ENCODE results near the gene SMTNL2.
"Not testable (repeated sequence)": the region's sequence is repeated elsewhere in the genome, so short reads cannot be mapped to it uniquely, and the experiment has no call there.

SMTNL2 gene

DNA sequence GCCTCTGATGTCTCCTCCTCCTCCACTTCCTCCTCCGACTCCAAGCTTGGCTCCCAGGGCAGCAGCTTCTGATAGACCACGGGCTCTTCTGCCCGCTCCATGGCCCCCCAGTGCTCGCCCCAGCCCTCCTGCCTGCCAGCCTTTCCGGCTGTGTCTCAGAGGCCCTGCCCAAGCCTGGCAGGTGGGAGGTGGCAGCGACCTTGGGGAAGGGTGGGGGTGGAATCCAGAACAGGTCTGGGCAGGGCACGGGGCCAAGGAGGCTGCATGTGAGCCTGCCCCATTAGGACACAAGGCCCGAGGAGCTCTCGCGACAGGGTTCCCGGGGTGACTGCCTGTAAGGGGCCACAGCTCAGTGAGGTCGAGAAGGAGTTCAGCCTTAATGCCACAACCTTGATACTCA is 23.9 kb upstream of the SMTNL2 start, which contains the start of gene GGT6:
GGT6 (minus strand) TSS at position 157 of the 400 bp plus-strand sequence; CDS start at position 101, 56 bp downstream.
- DNase-seq (ENCODE audit: low read depth in 2 of 2): no peak

DNA sequence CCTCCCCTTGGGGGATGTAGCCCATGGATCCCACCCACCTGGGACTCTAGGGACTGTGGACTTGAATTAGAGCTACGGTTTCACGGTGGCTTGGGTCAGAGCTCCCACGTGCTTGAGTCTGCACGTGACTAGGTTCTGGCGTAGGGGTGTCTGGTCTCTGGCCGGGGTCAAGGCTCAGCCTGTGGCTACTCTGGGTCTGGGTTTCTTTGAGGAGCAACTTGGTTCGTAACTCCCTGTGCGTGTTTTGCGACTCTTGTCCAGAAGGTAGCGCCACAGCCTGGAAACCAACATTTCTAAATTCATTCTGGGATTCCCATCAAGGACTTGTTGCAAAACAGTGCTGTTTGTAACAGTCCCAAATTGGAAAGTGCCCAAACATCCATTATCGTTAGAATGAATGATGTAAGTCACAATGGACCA is 23.5 kb upstream of the SMTNL2 start:
- no peak for DNase-seq (ENCODE audit: low read depth in 2 of 2)

DNA sequence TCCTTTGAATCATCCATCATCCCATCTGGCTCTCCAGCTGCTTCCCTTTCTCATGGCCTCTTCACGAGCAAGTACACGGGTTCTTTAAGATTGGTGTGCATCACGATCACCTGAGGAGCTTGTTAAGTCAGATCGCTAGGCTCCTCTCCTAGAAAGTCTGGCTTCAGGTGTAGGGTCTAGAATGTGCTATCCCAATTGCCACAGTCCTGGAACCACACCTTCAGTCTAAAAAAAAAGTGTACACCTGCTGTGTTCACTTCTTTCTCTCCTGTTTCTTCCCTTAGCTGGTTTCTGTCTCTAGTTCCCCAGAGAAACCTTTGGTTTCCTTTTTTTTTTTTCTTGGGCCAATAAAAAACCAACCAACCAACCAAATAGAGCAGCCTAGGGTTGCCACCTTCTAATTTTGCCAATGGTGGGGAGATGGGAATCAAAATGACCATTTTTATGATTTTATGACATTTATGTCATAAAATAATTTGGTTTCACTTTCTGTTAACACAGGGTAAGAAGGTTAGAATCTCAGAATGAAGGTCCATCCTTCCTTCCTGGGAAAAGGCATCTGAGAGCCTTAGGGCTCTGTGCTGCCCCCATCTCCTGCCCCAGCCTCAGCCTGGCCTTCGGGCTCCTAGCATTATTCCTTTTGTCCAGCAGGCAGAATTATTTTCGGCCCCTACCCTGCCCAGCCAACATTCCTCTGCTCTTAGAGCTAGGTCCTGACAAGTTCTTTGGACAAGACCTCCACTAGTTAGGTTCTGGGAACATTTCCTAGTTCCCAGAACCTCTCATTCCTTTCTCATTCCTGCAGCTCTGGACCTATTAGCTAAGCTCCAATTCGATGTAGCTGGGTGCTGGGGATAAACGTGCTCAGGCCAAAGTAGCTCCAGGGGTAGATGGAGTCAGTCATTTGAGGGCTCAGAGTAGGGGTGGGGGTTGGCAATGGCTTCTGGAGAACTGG is 22.0 kb upstream of the SMTNL2 start:
- DNase-seq (ENCODE audit: low read depth in 2 of 2): no peak

DNA sequence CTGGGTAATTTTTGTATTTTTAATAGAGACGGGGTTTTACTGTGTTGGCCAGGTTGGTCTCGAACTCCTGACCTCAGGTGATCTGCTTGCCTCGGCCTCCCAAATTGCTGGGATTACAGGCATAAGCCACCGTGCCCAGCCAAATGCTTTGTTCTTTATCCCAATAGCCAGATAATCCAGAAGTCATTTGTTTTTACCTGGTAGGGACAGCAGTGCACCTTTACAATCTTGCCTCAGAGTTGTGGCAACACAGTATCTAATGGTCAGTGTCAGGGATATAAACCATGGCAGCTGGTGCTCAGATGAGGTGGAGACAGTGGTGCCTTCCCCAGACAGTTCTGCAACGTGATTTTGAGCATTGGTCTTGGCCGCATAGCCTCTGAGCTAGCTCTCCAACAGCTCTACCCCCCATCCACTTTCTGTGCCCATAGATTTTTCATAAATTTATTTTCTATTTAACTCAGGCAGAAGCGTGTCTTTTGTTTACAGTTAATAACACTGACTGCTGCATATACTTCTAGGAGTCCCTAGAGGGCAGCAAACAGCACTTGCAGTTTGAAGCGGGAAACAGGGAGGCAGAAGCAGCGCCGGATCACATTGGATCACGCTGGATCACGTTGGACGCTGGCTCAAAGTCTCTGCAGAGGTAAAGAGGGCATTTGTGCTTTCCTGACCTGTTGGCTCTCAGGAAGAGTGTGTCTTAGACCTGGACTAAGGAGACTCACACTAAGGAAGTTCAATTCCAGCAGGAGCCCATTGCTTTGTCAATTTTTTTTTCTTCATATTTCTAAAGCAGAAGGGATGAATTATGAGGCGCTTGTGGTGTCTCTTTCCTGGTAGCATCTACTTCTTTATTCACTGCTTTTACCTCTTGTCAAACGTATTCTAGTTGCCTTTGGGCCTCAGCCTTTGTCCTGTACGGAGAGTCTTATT is 18.9 kb upstream of the SMTNL2 start:
- DNase-seq (ENCODE audit: low read depth in 2 of 2): peak in 1 of 2 donors; percentile 20

DNA sequence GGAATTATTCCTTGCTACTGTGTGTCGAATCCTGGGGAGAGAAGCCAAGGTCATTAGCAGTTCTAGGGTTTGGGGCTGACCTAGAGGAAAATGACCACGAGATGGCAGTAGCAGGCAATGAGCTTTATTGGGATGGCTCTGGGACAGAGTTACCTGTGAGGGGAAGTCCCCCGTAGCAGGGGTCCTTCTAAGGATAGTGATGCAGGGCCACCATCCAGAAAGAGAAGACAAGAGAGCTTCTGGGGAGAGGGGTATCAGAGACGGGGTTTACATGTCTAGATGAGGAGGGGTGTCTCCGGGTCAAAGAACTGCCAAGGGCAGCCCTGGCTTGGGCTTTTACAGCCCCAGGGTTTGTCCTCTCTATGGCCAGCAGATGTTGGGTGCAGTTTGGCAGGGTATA is 17.5 kb upstream of the SMTNL2 start:
- DNase-seq (ENCODE audit: low read depth in 2 of 2): peak in 1 of 2 donors; percentile 35

DNA sequence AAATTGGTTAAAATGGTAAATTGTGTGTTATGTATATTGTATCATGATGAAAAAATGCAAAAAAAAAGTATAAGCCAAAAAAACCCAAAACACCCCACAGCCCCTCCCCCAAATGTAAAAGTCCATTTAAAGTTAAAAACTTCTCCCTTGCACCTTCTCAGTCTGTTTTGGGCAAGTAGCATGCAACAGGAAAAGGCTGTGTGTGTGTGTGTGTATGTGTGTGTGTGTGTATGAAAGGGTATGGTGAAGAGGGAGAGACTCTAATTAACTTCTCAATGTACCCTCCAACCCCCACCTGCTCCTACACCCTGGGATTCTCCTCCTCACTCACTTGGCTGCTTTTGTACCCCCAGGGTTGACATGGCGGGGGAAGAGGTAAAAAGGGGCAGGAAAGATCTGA is 14.7 kb upstream of the SMTNL2 start:
- DNase-seq (ENCODE audit: low read depth in 2 of 2): no peak

DNA sequence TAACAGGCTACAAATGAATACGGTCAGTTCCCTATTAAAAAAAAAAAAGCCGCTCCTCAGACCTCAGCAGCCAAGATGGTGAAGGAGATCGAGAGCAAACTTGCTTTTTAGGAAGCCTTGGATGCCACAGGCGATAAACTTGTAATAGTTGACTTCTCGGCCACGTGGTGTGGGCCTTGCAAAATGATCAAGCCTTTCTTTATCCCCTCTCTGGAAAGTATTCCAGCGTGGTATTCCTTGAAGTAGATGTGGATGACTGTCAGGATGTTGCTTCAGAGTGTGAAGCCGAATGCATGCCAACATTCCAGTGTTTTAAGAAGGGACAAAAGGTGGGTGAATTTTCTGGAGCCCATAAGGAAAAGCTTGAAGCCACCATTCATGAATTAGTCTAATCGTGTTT is 12.2 kb upstream of the SMTNL2 start:
- no peak for DNase-seq (ENCODE audit: low read depth in 2 of 2)

DNA sequence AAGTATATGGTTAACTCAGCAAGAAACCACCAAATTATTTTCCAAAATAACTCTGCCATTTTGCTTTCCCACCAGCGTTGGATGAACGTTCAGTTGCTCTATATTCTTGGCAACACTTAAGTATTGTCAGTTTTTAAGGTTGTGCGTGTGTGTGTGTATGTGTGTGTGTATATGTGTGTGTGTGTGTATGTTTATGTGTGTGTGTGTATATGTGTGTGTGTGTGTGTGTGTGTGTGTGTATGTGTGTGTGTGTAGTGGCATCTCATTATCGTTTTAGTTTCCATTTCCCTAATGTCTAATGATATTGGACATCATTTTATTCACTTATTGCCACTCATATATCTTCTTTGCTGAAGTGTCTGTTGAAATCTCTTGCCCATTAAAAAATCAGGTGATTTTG is 11.2 kb upstream of the SMTNL2 start:
- no peak for DNase-seq (ENCODE audit: low read depth in 2 of 2)

DNA sequence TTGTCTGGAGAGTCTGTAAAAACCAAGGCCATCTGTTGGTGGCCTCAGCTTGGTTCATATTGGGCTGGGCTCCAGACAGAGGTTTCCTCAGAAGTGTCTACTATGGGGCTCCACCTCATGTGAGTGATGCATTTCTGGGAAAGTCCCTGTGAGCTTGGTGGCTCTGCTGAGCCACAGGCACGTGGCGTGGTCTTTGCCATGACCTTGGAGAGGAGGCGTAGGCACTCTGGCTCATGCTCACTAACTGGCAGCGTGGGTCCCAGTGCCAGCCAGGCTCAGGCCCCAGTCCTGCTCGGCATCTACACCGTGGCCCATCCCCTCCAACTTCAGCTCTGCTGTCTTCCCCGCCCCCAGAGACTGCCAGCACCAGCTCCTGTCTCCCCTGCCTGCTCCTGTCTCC is 10.7 kb upstream of the SMTNL2 start:
- peak; percentile 37 to 51 for DNase-seq (ENCODE audit: low read depth in 2 of 2)

DNA sequence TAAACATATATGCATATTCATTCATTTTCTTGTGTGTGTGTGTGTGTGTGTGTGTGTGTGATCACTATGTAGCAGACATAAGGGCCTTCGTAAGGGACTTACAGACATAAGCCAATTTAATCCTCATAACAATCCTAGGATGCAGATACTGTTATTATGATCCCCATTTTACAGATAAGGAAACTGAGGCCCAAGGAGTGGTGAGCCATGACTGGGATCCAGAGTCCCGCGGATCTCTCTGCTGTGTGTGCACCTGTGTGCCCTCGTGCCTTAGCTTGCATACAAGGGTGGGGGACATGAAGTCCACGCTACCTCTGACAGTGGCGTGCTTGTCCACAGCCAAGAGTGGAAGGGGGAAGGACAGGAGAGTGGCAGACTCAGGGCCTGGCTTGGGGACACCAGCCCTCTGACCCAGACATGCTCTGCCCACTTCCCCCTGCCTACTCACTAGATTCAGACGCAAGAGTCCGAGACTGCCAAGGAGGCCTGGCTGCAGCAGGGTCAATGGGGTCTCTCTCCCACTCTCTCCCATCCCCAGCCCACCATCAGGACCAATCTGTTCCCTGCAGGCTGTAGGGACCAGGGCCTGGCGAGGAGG is 9.8 kb upstream of the SMTNL2 start:
- no peak for DNase-seq (ENCODE audit: low read depth in 2 of 2)

DNA sequence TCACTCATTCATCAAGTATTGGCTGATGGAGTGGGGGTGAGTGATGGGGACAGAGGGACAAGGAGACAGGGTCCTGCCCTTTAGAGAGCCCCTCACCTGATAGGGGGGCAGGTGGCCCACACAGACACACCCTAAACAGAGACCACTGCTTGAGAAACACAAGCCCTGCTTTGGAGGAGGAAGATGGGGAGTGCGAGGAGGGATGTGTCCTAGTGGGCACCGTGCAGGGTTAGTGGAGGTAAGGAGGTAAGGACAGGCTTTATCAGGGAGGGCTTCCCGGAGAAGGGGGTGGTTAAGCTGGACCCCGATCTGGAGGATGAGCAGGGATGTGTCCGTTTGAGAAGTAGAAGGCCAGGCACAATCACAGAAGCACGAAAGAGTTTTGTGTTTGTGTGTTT is 8.2 kb upstream of the SMTNL2 start:
- DNase-seq (ENCODE audit: low read depth in 2 of 2): no peak

DNA sequence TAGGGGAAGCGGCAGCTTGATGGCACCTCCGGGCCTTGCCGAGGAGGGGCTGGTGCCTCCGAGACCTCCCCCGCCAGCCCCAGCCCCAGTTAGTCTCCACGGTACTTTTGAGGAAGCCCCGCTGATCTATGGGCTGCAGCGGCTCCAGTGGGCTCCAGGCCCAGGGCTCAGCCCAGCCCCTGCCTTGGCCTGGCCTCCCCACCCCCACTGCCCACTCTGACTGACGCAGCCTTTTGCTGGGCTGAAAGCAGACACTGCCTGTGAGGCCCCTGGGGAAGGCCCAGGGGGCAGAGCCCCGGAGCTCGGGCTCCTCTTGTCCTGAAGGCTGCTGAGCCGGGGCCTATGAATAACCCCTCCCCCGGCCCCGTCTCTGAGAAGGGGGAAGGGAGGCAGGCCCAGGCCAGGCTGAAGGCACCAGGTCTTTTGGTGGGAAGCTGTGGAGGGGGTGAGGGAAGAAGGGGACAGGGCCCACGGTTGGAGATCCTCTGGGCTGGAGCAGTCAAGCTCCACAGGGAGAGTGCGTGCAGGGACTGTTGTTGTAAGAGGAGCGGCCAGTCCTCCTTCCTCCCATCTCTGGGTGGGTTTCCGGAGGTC is 7.5 kb upstream of the SMTNL2 start:
- DNase-seq (ENCODE audit: low read depth in 2 of 2): no peak

DNA sequence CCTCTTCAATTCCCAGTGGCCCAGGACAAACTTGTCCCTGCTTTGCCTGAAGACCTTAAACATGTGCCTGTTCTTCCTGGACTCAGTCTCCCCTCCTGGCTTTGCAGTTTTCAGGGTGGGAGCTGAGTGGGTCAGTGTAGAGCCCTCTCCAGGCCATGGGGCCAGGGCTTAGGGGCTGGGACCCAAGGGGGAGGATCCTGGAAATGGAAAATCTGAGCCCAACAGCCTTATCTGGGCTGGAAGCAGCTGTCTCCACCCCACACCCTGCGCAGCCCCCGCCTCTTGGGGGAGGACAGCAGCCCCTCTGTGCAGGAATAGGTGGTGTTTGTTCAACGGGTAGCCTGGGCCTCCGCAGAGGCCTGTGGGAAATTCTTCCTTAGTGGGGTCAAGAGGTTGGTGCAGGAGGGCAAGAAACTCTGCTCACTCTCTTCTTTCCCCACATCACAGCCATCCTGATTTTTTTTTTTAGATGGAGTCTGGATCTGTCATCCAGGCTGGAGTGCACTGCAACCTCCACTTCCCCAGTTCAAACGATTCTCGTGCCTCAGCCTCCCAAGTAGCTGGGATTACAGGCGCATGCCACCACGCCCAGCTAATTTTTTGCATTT is 6.8 kb upstream of the SMTNL2 start:
- no peak for DNase-seq (ENCODE audit: low read depth in 2 of 2)

DNA sequence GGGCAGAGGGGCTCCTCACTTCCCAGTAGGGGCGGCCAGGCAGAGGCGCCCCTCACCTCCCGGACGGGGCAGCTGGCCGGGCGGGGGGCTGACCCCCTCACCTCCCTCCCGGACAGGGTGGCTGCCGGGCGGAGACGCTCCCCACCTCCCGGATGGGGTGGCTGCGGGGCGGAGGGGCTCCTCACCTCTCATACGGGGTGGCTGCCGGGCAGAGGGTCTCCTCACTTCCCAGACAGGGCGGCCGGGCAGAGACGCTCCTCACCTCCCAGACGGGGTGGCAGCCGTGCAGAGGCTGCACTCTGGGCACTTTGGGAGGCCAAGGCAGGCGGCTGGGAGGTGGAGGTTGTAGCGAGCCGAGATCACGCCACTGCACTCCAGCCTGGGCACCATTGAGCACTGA is 6.0 kb upstream of the SMTNL2 start:
- not testable (repeated sequence) for DNase-seq (ENCODE audit: low read depth in 2 of 2)

DNA sequence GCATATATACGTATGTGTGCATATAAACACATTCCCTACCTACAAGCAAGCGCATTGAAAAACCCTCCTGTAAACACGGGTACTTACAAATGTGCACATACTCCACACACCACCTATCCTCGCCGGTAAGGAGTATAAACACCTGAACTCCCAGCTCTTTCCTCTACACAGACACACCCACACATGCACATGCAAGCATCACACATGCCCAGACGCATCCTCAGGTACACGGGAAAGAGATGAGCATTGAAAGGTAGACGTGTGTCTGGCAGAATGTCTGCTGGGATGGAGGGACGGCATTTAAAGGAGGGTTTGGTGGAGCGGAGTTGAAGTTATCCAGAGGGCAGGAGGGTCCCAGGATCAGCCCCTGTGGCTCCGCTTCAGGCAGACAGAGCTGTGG is 4.7 kb upstream of the SMTNL2 start:
- no peak for DNase-seq (ENCODE audit: low read depth in 2 of 2)

DNA sequence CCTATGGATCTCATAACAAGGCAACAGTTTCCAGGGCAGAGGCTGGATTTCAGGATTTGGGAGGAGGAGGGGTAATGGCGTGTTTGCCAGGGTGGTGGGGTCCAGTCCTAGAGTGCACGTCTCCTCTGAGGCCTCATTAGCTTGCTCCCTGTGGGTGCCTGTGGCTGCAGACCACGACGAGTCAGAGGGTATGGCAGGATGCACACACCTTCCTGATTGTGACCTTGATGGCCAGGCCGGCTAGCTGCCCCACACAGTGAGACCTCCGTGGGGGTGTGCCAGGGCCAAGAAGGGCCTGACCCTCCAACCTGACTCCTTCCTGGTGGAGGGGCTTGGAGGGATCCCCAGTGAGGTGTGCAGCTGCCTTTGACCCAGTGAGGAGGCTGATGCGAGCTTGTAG is 4.0 kb upstream of the SMTNL2 start:
- no peak for DNase-seq (ENCODE audit: low read depth in 2 of 2)

DNA sequence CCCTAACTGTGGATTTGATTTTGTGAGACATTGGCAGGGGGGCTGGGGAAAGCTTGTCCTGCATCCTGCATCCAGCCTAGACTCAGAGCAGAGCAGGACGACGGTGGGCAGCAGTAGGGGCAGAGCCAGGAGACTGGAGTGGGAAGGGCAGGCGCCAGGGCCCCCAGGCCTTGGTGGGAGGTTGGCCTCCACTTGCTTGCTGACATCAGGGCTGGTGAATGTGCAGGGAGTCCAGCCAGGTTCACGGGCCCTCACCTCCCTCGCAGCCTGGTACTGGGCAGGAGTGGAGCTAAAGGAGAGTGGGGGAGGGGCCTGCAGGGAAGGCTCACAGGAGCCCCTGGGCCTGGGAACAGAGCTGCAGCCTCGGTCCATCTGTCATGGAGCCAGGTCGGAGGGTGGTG is 2.2 kb upstream of the SMTNL2 start:
- DNase-seq (ENCODE audit: low read depth in 2 of 2): no peak

DNA sequence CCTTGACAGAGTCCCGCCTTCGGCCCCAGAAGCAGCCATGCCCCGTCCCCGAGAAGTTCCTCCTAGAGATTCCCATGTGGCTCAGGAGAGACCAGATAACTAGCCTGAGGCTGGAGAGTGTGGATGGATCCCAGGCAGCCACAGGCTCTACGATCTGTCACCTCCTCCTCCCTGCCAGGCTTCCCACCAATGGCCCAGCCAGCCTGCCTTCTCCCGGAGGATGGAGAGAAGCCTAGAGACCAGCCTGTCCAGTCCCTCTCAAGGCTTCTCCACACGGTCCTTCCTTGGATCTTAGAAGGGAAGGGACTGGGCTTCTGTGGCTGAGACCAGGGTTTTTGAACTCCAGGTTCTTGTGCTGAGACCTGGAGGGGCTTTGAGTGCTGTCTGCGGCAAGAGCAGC is 1.6 kb upstream of the SMTNL2 start:
- no peak for DNase-seq (ENCODE audit: low read depth in 2 of 2)

DNA sequence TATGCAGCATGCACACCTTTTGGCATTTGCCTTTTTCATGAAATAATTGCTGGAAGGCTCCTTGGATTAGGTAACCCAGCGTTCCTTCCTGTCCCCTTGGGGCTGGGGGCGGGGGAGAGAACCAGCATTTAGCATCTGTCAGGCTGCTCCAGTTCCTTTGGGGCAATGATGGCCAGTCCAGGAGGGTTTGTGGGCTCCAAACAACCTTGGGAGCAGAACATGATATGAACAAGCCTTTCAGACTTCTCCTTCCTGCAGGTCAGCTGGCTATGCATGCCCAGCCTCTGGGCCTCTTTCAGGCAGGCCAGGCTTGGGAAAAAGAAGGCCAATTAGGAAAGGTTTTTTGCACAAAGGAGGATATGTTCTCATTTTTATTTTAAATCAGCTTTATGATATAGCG is 1.1 kb upstream of the SMTNL2 start:
- no peak for DNase-seq (ENCODE audit: low read depth in 2 of 2)

DNA sequence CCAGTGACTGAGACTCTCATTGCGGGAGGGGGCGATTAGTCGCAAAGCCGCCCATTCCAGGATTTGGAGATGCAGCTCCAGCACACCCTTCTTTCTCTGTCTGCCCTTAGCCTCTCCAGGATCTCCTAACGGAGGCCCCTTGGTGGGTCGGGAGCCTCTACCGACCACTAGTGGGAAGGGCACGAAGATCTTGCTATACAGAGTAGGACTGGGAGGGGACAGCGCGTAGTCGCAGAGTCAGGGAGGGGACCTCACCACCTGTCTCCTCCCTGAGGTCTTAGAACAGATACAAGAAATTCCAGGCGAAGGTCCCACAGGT is 588 bp upstream of the SMTNL2 start:
- DNase-seq (ENCODE audit: low read depth in 2 of 2): no peak

DNA sequence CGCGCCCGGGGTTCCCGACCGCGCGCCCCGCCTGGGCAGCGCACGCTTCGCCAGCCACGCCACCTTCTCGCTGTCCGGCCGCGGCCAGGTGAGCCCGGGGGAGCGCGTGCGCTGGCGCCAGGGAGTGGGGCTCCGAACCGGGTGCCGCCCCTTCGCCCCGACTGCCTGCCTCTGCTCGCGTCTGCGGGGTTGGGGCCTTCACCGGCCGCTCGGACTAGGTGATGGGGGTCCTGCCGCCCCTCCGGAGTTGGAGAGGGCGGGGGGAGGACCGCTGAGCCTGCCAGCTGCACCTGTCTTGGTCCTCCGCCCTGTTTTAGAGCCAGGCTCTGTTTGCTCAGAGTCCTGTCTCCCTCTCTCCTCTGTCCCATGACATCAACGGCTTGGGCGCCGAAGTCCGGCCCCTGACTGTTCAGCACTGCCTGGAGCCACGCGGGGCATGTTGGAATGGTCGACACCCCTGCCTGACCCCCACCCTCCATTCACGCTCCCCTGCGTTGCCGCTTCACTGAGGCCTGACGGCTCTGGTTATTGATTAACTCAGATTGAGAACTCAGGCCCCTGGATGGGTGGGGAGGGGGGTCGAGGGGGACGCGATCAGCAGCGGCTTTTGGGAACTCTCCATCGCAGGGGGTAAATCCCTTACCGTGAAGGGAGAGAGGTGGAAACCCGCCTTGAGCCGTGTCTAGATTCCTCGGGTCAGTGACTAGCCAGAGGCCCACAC is 748 bp downstream of the SMTNL2 start:
- no peak for DNase-seq (ENCODE audit: low read depth in 2 of 2)

Data from stimulated activated CD4-positive, alpha-beta T cell treated with anti-CD3 and anti-CD28 coated beads, Interleukin-1b, Interleukin-23, amount 100 ng/mL, for 4 hours (primary cell).